Testis (tissue), 3 donors: ENCODE data around the gene CNKSR3. TPM values are rescaled to one million over a fixed set of nuclear protein-coding genes. Genes with fewer than 3 reads are reported as not detected.

ENCODE experiments used
- DNase-seq: peaks from one replicate; pipeline ENCODE4 v3.0.0-alpha.2; 2019
- H3K27ac ChIP-seq, 2 donors: fragments of 200-600 bp; sonication (generic); one replicate each; pipeline ENCODE4 v1.5.1; 2019
- H3K27me3 ChIP-seq: fragments of 200-600 bp; sonication (generic); one replicate; pipeline ENCODE4 v1.5.1; 2019
- H3K36me3 ChIP-seq: fragments of 200-600 bp; sonication (generic); one replicate; pipeline ENCODE4 v1.5.1; 2017; ENCODE audit warnings: low read depth; ENCODE audit errors: missing control alignments
- H3K4me1 ChIP-seq: fragments of 200-600 bp; sonication (generic); one replicate; pipeline ENCODE4 v1.5.1; 2019
- H3K4me3 ChIP-seq, 2 donors: fragments of 200-600 bp; sonication (generic); one replicate each; pipeline ENCODE4 v1.5.1; 2017 to 2019
- H3K9me3 ChIP-seq: fragments of 200-600 bp; sonication (generic); one replicate; pipeline ENCODE4 v1.5.1; 2017
- CTCF ChIP-seq, 3 experiments: fragments of 450-650 bp in 2 of 3; fragments of 200-600 bp in 1 of 3; sonication (generic) in 1 of 3; IDR thresholded peaks; one replicate each; pipeline ENCODE4 v1.5.1; 2016 to 2019; ENCODE audit warnings: antibody characterized with exemption in 3 of 3, mild to moderate bottlenecking in 2 of 3, moderate library complexity in 1 of 3
- POLR2A ChIP-seq: fragments of 450-650 bp; IDR thresholded peaks from one replicate; pipeline ENCODE4 v1.6.1; 2017; ENCODE audit warnings: antibody characterized with exemption, mild to moderate bottlenecking, moderate library complexity
- WGBS, 2 donors: methylation state at CpG; one replicate each; pipeline ENCODE4 v1.1.5; 2018; 5-methylcytosine and 5-hydroxymethylcytosine counted together
- intact Hi-C: fragments of 100-400 bp; cut with DNase I; formaldehyde crosslinking; loops from one replicate; pipeline ENCODE4 v1.15.1; 2023; ENCODE audit warnings: low total_unique reads
- polyA plus RNA-seq: library from polyadenylated mRNA; stranded (reverse); fragments of 350-450 nt; fragmentation: Illumina TruSeq; extraction: RNeasy Lipid Tissue Mini Kit (QIAGEN cat#74804); gene quantifications from one replicate; pipeline ENCODE4 v1.2.3, GENCODE V29; 2014; ENCODE audit warnings: low read depth, low replicate concordance; ENCODE audit not compliant: insufficient read depth
- total RNA-seq, 2 donors: library from RNA; depleted of rRNA; stranded (reverse); fragments of >200 nt; gene quantifications; one replicate each; pipeline ENCODE4 v1.2.3, GENCODE V29; 2016

Gene CNKSR3
- total and polyA plus RNA-seq, 3 donors from 2014 or later, result 26.0 to 28.7 (median 26.0) TPM

DNA sequence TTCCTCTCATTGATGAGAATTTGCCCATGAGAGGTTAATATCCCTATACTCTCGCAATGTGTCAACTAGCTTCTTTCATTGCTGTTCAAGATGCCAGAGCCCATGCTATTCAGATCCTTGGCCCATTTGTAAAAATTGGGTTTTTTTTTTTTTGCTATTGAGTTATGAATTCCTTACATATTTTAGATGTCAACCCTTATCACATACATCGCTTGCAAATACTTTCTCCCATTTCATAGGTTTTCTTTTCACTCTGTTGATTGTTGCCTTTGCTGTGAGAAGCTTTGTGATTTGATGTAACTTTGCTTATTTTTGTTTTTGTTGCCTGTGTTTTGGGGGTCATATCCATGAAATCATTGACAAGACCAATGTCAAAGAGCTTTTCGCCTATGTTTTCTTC lies 121.7 kb downstream of the CNKSR3 start:
- TF ChIP-seq CTCF (IDR thresholded peaks at IDR 0.05) (no peak), POLR2A (no peak)
- intact Hi-C loops, result no loop called here
- Histone ChIP-seq H3K4me1 (no peaks in the 10 kb centered on the region), H3K9me3 (no peaks in the 10 kb centered on the region), H3K27me3 (no peaks in the 10 kb centered on the region), H3K27ac (no peak overlapping the region), H3K4me3 (no peak overlapping the region), H3K36me3 (no peaks in the 10 kb centered on the region)
- 92 to 94% methylated on average over 3 of the region's 3 CpGs for WGBS, 2 donors
- DNase-seq, result no peak

GRCh38 chr6:154386848-154387717 lies 123.4 kb downstream of the CNKSR3 start:
- Histone ChIP-seq H3K36me3 (no peaks in the 10 kb centered on the region), H3K4me1 (no peaks in the 10 kb centered on the region), H3K4me3 (no peak overlapping the region), H3K27me3 (no peaks in the 10 kb centered on the region), H3K27ac (no peak overlapping the region), H3K9me3 (no peaks in the 10 kb centered on the region)
- intact Hi-C loops, result no loop called here
- DNase-seq, result no peak
- 87 to 91% methylated on average over 5 of the region's 5 CpGs for WGBS, 2 donors
- TF ChIP-seq POLR2A (no peak), CTCF (IDR thresholded peaks at IDR 0.05) (no peak)

DNA sequence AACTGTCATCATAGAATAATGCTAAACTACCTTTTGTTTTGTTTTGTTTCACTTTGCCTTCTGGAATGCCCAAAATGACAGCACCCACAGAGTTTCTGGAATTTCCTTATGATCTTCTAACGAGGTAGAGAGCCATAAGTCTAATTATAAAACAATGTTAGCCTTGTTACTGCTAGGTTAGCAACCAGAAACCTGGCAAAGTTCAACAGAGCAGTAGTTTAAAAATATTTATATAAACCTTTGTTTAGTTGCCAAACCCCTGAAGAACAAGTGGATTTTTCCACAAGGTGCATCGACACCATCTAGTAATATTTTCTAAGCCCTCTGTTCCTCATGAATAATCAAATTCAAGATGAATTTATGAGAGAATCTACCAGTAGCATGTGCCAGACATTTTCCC lies 126.3 kb downstream of the CNKSR3 start:
- H3K27me3 ChIP-seq, result no peaks in the 10 kb centered on the region
- H3K36me3 ChIP-seq, result no peaks in the 10 kb centered on the region
- no peak overlapping the region for H3K27ac ChIP-seq
- no peak for DNase-seq
- intact Hi-C loops, result no loop called here
- no peaks in the 10 kb centered on the region for H3K4me1 ChIP-seq
- TF ChIP-seq POLR2A (no peak), CTCF (IDR thresholded peaks at IDR 0.05) (no peak)
- no peak overlapping the region for H3K4me3 ChIP-seq
- H3K9me3 ChIP-seq, result no peaks in the 10 kb centered on the region
- WGBS, 2 donors, result 58 to 65% methylated on average over 2 of the region's 2 CpGs

DNA sequence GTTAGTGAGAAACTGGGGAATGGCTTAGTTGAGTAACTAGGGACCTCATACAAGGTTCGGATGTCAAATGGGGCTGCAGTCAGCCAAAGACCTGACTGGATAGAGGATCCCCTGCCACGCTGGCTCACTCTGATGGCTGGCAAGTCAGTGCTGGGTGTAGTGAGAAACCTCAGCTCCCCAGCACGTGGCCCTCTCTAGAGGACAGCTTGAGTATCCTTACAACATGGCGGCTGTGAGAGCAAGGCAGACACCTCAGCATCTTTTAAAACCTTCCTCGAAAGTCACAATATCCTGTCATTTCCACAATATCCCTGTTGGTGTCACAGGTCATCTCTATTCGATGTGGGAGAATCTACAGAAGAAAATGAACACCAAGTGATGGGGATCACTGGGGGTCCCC lies 127.2 kb downstream of the CNKSR3 start:
- Histone ChIP-seq H3K4me1 (no peaks in the 10 kb centered on the region), H3K27me3 (no peaks in the 10 kb centered on the region), H3K27ac (no peak overlapping the region), H3K4me3 (no peak overlapping the region), H3K9me3 (no peaks in the 10 kb centered on the region), H3K36me3 (no peaks in the 10 kb centered on the region)
- no peak for DNase-seq
- WGBS, 2 donors, result 92 to 95% methylated on average over 6 of the region's 6 CpGs
- TF ChIP-seq CTCF (IDR thresholded peaks at IDR 0.05) (no peak), POLR2A (no peak)
- intact Hi-C loops, result no loop called here

- TF ChIP-seq POLR2A (no peak), CTCF (IDR thresholded peaks at IDR 0.05) (no peak)
- WGBS, 2 donors, result 87 to 91% methylated on average over 8 of the region's 8 CpGs
- Histone ChIP-seq H3K36me3 (no peaks in the 10 kb centered on the region), H3K4me3 (no peak overlapping the region), H3K27ac (no peak overlapping the region), H3K27me3 (no peaks in the 10 kb centered on the region), H3K4me1 (no peaks in the 10 kb centered on the region), H3K9me3 (no peaks in the 10 kb centered on the region)
- no peak for DNase-seq
- intact Hi-C loops, result no loop called here
Measured at GRCh38 chr6:154382740-154383139, 127.7 kb downstream of the CNKSR3 start.
